ENCODE measurements around the gene ACOT7. TPM values are rescaled to one million over a fixed set of nuclear protein-coding genes. Genes with fewer than 3 reads are reported as not detected.

Gene ACOT7
- total and polyA plus RNA-seq, 2 donors (not counting 1 experiment from before 2014, with no cell fraction given): 4.2 to 4.6 TPM

GRCh38 chr1:6239950-6240768 lies 153.4 kb downstream of the ACOT7 start:
- H3K9me3 ChIP-seq (ENCODE audit: control extremely low read depth in 1 of 3, control insufficient read depth in 2 of 3, insufficient read depth in 1 of 3, low read length in 2 of 3): peaks cover 0 to 21% (median 0%) of the 10 kb centered on the region in 3 donors
- Mint-ChIP-seq H3K4me3 (no peak overlapping the region), H3K4me1 (peaks cover 9% of the 10 kb centered on the region), H3K9me3 (ENCODE audit: insufficient read depth) (no peaks in the 10 kb centered on the region), H3K27ac (no peak overlapping the region), H3K27me3 (peaks cover 31% of the 10 kb centered on the region)
- peaks cover 0 to 56% (median 36%) of the 10 kb centered on the region in 4 experiments for H3K27me3 ChIP-seq (replicated peaks in 1 of 4; ENCODE audit: control extremely low read depth in 1 of 4, control insufficient read depth in 3 of 4, insufficient read depth in 4 of 4, low read length in 3 of 4)
- no peak overlapping the region for H2AFZ ChIP-seq (ENCODE audit: insufficient read depth, low read depth, low read length, poor library complexity, severe bottlenecking)
- no peak overlapping the region for H3K4me3 ChIP-seq (ENCODE audit: control extremely low read depth in 1 of 5, extremely low read depth in 1 of 5, insufficient read depth in 1 of 5, low read depth in 2 of 5, low read length in 4 of 5)
- POLR2A ChIA-PET: no interaction called here
- WGBS (ENCODE audit: insufficient coverage): 47% methylated on average over 13 of the region's 17 CpGs
- CTCF ChIA-PET: interaction anchor here (0.6 to 1.4 kb wide), 4 partner anchors 8 to 201 kb away, joined by 3 read pairs; no protein-coding TSS in a partner anchor
- peaks cover 2% of the 10 kb centered on the region for H3K79me2 ChIP-seq (ENCODE audit: control insufficient read depth, insufficient read depth, low read length)
- no peaks in the 10 kb centered on the region for H3K36me3 ChIP-seq (replicated peaks in 1 of 2; ENCODE audit: control extremely low read depth in 1 of 2, control insufficient read depth in 1 of 2, extremely low read depth in 1 of 2, insufficient read depth in 2 of 2, low read length in 1 of 2)
- H3K9ac ChIP-seq (ENCODE audit: low read length): no peak overlapping the region
- ATAC-seq (ENCODE audit: low read depth): no peak
- intact Hi-C loops (cut with micrococcal nuclease): loop anchor here (5.0 kb wide), 1 partner anchor 462 kb away; the partner anchor contains the start of gene DNAJC11
- no peak for DNase-seq
- no peaks in the 10 kb centered on the region for H4K20me1 ChIP-seq (ENCODE audit: control insufficient read depth, insufficient read depth, low read length, poor library complexity, severe bottlenecking)
- H3K4me1 ChIP-seq (ENCODE audit: control insufficient read depth in 2 of 2, insufficient read depth in 2 of 2, low read length in 2 of 2): peaks cover 17% of the 10 kb centered on the region in 2 donors
- H3K27ac ChIP-seq (ENCODE audit: low read length in 2 of 2): no peak overlapping the region
- no peak overlapping the region for H3K4me2 ChIP-seq (replicated peaks; ENCODE audit: low read depth, low read length, poor library complexity, severe bottlenecking)
- TF ChIP-seq EZH2 (IDR thresholded peaks at IDR 0.05; ENCODE audit: borderline replicate concordance, insufficient read depth, low read depth, low read length, poor library complexity, severe bottlenecking) (no peak), CTCF (IDR thresholded peaks at IDR 0.05) (no peak)
